Activated T-cell treated with anti-CD3 and anti-CD28 coated beads for 24 hours (primary cell): ENCODE data around the gene DOCK1.

Experiments used
- DNase-seq: peaks from one replicate; pipeline ENCODE4 v3.0.0-alpha.2; 2020; ENCODE audit warnings: low read depth

DOCK1 gene

DNA sequence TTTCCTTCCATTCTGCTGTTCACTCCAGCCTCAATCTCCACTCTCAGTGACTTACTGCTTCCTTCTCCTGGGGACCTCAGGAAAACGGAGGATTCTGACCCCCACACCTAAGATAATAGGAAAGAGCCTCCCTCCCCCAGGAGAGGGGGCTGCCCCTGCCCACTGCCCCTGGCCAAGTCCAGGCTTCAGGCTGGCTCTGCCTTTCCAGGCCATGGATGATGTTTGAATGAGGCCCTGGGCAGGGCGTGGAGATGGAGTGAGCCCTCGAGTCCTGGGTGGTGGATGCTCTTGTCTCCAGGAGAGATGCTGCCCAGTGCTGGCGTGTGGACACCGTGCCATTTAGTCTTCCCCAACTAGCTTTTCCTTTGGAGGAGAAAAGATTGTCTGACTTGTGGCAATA lies 184.2 kb downstream of the DOCK1 start:
- DNase-seq: no peak

DNA sequence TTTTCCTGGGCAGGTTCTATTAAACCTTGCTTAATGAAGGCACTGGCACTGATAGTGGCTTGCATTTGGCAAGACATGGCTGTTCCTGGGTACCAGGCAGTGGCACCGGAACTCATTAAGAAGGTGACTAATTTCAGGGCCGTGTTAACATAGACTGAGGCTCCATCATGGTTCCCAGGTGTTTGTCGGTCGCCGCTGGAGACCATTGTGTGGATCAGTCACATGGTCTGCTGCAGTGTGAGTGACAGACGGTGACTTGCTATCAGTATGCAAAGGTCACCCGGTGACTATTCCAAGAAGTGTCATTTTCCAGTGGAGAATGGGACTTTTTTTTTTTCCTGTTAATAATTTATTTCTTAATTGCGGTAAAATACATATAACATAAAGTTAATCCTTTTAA lies 184.9 kb downstream of the DOCK1 start:
- no peak for DNase-seq

DNA sequence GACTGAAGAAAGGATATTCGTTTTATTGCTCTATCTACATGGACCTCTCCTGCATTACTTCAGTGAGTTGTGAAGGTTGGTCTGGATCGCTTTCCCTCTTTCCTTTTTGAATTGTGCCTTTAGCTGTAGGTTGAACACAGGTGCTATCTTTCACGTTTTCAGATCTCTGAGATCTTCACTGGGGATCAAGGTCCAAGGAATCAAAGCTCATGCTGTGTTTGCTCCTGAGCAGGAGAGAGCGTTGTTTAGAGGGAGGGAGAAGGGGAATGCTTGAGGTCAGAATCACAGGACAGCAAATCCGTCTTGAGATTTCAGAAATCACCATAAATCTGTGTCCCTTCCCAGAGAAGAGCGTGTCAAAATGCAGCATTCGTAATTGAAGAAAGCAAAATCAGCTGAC lies 186.1 kb downstream of the DOCK1 start:
- DNase-seq: no peak

DNA sequence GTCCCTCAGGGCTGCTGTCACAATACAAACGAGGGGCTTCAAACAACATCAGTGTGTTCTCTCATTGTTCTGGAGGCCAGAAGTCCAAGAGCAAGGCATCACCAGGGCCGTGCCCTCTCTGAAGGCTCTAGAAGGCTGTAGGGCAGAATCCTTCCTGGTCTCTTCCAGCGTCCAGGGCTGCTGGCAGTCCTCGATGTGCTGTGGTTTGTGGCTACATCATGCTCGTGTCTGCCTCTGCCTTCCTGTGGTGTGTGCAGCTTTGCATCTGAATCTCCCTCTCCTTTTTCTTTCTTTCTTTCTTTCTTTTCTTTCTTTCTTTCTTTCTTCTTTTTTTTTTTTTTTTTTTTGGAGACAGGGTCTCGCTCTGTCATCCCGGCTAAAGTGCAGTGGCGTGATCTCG lies 187.7 kb downstream of the DOCK1 start:
- no peak for DNase-seq

DNA sequence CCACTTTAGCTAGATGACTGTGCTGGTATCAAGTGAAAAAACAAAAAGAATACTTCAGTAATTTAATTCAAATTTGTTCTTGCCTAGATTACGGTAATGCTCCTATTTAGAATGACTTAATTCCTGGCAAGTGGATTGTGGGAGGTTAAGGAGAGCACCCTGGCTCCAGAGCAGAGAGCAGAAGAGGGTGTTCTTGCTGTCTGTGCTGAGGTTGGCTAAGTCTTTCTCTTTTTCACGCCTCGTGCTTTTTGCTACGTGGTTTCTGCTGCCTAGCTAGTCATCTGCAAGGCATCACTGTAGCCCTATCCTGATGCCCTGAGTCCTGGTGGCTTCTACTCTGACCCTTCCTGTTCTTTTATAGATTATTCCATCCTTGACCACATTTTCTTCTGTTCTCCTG lies 189.8 kb downstream of the DOCK1 start:
- no peak for DNase-seq

DNA sequence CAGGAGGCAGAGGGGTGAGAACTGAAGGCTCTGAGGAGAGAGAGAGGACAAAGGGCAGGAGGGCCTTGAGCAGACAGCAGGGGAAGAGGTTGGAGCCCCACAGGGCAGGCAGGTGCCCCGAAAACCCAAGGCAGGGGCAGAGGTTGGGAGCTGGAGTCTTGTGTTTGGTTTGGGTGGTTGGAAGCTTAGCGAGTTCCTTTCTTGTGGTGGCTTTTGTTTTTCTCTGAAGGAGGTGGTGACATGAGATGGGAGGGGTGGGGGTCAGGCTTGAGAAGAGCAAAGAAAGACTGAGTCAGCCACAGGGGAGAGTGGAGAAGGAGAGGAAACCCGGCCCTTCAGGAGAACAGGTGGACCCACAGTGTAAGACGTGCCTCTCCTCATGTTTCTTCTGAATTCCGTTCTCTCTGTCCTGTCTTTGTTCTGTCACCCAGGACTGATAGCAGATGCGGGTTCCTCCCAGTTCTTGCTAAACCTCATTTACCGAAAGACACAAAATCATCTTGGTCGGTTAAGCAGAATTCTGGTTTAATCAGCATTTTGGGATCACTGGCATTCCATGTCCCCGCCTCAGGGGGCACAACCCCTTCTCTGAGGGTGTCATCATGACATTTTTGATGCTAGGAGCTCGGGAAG lies 195.9 kb downstream of the DOCK1 start:
- no peak for DNase-seq

DNA sequence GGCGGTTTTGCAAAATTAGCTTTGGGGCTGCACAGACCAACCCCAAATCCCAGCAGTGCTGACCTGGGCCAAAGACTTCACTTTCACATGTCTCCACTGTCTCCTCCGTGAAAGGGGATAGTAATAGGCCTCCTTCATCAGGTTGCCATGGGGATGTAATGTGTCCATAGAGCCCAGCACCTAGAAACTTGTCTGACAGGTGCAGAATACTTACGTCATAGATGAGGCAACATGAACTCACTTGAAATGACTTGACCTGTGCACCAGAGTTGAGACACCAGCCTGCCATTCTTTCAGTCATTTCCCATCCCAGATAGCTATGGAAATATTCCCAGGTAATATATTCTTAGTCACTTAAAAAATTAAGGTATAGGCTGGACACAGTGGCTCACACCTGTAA lies 196.9 kb downstream of the DOCK1 start:
- DNase-seq: no peak

DNA sequence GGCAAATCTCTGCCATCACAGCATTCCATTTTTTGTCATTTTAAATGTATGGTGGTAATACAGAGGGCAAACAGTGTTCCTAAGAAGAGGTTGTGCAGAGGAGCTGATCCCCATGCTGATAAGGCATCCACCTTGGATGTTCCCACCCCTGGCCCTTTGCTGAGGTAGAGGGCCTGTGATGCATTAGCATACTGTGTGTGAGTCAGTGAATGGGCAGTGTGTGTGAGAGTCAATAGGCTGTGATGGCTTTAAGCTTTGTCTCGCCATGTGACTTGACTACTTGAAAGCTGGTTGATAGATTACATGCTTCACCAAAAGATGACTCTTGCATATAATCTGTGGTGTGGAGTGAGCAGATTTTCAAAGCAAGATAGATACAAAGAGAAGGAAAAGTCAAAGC lies 209.9 kb downstream of the DOCK1 start:
- DNase-seq: no peak

DNA sequence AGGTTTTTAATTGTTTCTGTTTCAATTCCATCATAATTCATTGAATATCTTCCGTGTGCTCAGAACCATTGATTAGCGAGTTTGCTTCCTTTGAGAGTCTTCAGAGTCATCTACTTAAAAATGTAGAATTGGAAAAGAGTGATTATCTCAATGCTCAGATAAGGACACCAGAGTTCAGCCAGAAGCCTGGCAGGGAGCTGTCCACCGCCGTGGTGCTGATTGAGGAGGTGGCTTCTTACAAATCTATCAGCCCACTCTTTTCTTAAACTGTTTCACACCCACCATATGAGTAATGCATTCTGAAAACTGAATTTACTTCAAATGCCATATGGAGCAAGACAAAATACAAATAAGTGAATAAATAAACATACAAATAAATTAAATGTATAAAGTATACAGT lies 211.9 kb downstream of the DOCK1 start:
- DNase-seq: no peak

DNA sequence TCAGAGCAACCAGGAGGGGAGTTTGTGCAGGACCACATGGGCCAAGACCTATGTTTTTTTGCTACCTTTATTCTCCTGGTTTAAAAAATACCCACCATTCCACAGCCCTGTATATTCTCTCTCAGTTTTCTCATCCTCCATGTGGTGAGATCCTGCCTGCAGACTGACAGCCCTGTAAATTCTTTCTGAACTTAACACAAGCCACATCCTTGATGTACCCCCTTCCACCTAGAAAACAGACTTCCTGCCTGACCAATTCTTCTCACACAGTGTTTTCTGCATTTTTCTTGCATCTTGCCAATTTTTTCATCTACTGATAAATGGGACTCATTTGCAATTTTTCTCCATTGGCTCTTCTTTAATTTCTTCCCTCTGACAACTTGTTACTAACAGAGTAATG lies 212.8 kb downstream of the DOCK1 start:
- no peak for DNase-seq

DNA sequence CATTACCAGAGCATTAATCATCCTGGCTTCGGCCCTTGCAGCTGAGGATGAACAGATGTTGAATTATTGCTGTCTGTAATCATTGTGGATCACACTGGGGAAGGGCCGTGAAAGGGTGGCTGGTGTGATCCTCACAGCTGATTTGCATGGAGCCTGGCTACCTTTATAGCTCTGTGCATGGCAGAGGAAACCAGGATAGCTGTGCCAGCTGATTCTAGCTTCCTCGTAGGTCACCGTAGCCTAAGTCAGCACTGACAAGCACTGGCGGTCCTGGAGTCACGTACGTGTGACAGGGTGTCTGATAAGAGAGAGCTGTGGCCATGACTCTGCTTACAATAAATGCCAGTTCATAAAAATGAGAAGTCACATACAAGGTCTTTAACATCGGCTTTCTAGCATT lies 214.7 kb downstream of the DOCK1 start:
- DNase-seq: no peak

DNA sequence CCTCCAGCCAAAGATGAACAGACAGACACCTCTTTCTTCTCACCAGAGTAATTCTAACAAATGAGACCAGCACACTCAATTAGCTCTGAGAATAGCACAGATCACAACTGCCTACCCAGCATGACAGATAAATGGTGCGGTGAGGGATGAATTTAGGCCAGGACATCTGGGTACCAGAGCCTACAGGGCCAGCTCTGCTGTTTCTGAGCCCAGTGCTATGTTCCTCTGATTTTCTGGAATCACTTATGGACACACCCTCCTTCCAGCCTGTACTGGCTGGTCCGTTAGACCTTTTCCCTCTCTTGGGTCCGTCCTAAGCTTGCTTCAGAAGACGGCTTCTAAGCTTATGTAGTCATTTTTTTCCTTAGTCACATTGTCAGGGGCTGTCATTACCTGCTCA lies 217.6 kb downstream of the DOCK1 start:
- DNase-seq: no peak

DNA sequence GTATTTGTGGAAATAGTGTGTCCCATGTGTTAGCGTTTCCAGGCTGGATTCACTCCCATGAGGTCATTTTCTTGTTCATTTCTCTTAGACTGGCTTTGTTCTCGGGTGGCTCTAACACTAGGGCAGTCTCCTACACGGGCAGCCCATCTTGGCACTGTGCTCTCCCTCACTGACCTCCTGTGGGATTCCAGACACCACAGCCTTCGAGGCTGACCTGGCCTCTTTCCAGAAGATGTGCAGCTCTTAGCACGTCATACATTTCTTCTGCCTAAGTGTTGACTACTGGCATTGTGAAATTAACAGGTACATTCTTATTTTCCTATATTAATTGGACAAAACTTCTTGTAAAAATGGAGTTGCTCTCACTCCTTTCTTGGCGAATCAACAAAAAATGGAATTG lies 218.4 kb downstream of the DOCK1 start:
- no peak for DNase-seq

DNA sequence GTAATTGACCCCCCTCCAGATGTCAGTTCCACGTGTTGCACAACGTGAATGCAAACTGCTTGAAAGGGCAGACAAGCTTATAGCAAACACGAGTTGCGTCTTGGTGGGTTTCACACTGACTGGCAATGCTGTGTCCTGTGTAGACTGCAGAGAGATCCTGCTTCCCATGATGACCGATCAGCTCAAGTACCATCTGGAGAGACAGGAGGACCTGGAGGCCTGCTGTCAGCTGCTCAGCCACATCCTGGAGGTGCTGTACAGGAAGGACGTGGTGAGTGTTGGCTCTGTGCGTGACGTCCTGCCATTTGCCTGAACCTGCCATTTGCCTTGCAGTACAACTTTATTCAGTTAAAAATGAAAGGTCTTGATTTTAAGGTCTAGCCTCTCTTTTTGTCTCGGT lies 220.1 kb downstream of the DOCK1 start:
- DNase-seq: no peak

DNA sequence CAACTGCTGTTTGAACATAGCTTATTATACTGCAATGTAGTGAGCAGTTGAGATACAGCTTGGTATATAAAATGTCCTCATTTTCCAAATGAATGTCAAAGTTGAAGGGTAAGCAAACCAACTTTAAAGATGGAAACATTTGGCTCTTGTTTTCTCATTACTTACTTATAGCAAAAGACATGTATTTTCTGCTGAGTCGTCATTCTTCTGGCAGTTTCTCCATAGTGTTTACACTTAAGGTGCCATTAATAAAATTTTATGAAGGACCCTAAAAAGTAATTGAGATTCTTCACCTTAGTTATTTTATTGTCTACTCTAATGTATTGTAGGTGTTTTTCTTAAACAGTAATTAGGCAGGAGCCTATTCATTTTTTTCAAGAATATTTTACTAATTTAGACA lies 222.6 kb downstream of the DOCK1 start:
- no peak for DNase-seq

DNA sequence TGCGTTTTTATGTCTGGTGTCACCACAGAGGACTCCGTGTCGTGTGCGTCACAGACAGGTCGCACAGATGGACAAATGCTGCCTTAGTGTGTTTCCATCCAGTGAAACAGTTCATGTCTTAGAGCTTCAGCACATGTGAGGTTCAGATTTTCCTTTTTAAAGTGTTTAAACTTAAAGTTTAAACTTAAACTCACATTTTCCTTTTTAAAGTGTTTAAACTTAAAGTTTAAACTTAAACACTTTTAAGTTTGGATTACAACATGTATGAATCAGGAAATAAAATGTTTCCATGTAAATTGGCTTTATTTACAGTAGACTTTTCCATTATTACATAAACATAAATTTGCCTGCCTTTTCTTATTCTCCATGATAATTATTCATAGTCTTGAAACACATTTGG lies 223.9 kb downstream of the DOCK1 start:
- no peak for DNase-seq

DNA sequence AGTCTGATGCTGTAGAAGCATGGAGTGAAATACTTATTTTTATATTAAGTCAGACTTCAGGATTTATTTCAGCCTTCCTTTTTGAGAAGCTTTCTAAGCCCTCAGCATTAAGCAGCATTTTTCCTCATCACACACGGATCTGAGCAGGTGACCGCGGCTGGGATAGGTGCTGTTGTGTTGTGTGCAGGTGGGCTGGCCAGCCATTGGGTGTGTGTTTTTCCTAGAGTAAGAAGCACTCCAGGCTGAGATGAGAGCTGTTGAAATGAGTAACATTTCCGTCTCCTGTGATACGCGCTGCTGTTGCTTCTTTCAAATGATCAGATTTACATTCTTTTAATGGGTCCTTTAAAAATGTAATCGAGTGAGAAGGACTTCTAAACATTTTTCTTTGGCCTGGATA lies 227.2 kb downstream of the DOCK1 start:
- DNase-seq: no peak

DNA sequence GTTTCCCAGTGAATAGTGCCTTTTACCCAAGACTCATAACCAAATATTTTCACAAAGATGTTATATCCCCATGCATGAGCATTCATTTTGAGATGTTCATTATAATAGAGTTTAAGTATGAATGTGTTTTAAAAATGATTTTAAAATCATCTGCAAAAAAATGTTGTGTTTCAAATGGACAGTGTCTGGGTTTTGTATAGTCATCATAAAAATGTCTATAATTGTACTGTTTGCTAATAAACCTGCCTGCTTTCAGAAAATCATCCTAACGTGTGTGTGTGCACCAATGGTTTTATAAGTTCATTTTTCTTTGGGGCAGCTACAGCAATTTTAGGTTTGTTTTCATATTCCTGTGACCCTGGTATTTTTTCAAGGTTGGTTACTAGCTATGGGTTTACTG lies 228.0 kb downstream of the DOCK1 start:
- DNase-seq: no peak

DNA sequence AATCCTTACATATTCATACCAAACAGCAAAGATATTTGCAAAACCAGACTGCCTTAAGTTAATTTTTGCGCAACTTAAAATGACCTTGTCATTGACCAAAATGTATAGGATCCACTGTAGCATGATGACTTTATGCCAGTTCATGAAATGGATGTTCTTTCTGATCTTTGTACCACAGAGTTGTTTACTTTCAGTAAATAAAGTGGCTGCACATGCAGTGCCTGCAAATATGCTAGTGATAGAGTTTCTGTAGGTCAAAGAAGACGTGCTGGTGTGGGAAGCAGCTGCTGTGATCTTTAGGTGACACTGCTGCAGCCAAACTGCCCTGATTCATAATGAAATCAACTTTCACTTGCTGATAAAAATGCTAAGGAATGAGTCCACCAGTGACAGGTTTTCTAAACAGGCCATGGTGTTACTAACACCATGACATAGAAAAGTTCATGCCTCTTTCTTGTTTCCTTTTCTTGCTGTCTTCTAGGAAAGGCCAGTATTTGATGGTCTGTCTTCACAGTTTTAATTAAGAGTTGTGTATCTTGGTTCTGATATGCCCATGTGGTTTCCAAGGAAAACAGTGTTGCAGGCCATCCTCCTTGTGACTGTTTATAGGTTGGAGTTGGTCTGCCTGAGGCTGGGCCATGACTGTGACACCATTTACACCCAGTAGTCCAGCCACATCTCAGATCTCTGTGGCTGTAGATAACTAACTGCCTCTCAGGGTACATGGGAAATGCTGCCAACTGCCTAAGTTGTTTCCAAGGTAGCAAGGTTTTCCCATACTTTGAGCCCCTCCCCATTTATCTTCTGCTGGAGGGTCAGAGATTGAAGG lies 228.7 kb downstream of the DOCK1 start:
- no peak for DNase-seq

DNA sequence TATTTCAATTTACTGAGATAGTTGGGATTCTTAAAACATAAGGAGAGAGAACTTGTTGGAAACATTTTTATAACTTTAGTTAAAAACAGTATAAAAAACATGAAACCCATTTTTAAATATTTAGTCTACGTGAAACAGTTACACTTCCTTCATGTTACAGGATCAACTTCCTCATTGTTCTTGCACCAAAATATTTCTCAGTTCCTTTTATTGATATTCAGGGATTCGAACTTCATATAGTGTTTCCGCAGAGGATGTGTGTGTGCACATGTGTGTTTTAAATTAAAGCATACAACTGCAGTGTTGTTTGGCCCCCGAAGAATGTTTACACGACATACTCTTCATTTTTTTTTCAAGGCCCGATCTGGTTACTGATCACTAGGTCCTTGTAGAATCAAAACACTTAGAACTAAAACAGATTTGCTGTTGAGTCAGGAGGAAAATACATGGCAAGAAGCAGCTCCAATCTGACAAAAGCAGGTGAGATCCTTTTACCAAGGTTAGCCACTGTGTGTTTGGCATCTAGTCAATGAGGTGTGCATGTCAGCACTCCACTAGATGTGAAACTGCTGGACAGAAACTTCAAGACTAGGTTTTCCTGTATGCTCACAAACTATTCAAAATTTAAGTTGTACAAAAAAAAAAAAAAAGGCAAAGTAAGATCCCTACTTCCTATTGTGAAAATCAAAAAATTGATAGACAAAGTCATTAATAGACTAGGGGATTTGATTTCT lies 230.8 kb downstream of the DOCK1 start:
- DNase-seq: no peak

DNA sequence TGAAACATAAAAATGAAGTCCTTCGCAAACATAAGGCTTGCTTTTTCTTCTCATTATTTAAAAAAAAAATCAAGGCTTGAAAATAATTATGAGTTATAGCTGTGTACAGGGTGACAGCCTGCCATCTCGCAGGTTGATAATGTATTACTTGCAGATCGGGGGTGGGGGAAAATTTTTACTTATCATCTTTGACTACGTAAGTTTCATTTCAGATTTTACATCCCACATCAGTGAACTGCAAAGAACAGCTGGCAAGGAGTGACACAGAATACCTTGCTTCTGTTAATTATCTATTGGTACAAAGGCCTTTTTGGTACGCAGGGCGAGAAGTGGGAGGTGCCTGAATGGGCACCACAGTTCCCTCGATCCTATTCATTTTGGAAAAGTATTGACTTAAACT lies 232.2 kb downstream of the DOCK1 start:
- DNase-seq: no peak

DNA sequence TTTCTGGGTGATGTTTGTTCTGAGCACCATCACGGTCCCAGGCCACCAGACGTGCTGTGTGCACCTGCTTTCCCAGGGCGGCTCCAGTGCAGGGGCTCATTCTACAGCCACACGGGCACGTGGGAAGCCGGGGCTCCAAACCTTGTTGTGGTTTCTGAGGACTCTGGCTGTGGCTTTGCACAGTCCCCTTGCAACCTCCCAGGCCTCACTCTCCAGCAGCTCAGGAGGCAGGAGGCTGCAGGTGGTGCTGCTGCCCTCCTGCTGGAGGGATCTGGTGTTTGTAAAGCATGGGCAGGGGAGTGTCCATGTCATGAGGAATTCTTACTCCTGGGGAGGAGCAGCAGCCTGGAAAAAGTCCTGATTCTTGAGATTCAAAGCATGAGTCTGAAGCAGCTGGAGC lies 236.9 kb downstream of the DOCK1 start:
- no peak for DNase-seq

DNA sequence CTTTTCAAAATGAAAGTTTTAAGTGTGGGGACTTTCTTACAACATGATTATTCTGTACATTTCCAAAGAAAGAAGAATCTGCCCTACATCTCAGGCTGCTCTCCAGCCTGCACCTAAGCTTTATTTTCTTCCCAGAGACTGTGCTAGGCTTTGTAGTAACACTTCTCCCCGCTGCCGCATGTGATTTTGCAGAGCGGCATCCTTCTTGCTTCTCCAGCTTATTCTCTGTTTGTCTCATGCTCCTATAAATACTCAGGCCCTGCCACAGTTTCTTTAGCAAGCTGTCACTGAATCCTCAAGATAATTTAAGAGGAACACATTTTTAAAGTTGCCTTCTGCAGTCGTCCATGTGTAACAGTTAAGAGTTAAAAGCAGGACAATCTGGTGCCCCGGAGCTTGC lies 237.6 kb downstream of the DOCK1 start:
- DNase-seq: no peak
